NCI-H146 (cell line): ENCODE data around the gene DNAJC10.
"Not testable (repeated sequence)": the region's sequence is repeated elsewhere in the genome, so short reads cannot be mapped to it uniquely, and the experiment has no call there.

Source experiments
- DNase-seq: peaks from one replicate; lab custom pipeline; 2025; lab: John Stamatoyannopoulos, UW

The DNAJC10 gene

GRCh38 chr2:182726473-182726872 lies 10.4 kb downstream of the DNAJC10 start:
- DNase-seq: no peak

DNA sequence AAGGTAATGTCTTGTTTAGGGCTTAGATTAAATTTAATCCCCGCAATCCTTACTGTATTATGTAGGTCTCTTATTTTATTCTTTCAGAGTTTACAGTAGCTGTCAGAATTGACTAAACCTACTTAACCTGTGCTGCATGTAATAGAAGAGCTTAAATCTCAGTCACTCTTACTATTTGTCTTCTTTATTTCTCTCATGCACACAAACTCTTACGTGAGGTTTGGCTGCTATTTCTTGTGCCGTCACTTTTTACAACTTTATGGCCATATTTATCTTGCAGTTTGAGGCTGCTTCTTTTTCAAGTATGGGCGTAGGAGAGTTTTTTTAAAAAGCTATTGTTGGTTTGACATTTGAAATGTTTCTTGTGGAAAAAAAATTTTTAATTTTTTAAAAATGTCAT lies 12.0 kb downstream of the DNAJC10 start:
- DNase-seq: no peak

GRCh38 chr2:182729710-182730339 lies 13.8 kb downstream of the DNAJC10 start:
- no peak for DNase-seq

GRCh38 chr2:182730486-182730885 lies 14.4 kb downstream of the DNAJC10 start:
- DNase-seq: no peak

- DNase-seq: no peak
These were observed 16.7 kb downstream of the DNAJC10 start for GRCh38 chr2:182732736-182733135.

DNA sequence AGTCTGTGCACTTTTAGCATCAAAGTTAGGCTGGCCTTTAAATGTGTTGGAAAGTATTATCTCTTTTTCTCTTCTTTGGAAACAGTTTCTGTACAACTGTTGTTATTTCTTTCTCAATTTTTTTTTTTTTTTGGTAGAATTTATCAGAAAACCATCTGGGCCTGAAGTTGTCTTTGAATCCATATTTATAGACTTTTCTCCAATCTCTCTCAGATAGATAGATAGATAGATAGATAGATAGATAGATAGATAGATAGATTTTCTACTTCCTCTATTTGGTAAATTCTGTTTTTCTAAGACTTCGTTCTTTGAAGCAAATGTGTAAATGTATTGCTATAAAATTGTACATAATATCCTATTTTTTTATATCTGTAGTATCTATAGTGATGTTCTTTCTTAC lies 17.5 kb downstream of the DNAJC10 start:
- DNase-seq: no peak

- DNase-seq: not testable (repeated sequence)
These were observed 20.8 kb downstream of the DNAJC10 start for GRCh38 chr2:182736856-182737255.

GRCh38 chr2:182740701-182741100 lies 24.6 kb downstream of the DNAJC10 start:
- no peak for DNase-seq

DNA sequence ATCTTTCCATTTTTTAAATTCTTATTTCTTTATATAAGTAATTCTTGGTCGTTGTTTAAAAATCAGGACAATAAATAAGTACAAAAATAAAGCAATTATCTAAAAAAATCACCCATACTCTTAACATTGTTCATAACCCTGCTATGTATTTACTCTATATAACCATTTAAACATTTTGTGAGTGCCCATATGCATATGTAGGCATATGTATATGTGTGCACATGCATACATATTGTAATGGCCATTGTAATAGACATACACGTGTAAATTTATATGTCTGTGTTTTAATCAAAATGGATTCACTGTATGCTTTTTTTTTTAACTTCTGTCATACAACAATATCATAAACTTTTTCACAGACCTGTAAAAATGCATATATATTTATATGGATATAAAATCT lies 25.6 kb downstream of the DNAJC10 start:
- no peak for DNase-seq

GRCh38 chr2:182744490-182744889 lies 28.4 kb downstream of the DNAJC10 start:
- DNase-seq: no peak

GRCh38 chr2:182745061-182745460 lies 29.0 kb downstream of the DNAJC10 start:
- no peak for DNase-seq

DNA sequence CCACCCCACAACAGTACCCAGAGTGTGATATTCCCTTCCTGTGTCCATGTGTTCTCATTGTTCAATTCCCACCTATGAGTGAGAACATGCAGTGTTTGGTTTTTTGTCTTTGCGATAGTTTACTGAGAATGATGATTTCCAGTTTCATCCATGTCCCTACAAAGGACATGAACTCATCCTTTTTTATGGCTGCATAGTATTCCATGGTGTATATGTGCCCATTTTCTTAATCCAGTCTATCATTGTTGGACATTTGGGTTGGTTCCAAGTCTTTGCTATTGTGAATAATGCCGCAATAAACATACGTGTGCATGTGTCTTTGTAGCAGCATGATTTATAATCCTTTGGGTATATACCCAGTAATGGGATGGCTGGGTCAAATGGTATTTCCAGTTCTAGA lies 29.8 kb downstream of the DNAJC10 start:
- DNase-seq: not testable (repeated sequence)

- DNase-seq: no peak
These were observed 38.2 kb downstream of the DNAJC10 start for GRCh38 chr2:182754231-182754630.

- no peak for DNase-seq
These were observed 42.3 kb downstream of the DNAJC10 start for GRCh38 chr2:182758379-182758778.

GRCh38 chr2:182761903-182762302 lies 45.8 kb downstream of the DNAJC10 start:
- no peak for DNase-seq

- DNase-seq: peak; percentile 45
These were observed 47.4 kb downstream of the DNAJC10 start for GRCh38 chr2:182763311-182763912.

DNA sequence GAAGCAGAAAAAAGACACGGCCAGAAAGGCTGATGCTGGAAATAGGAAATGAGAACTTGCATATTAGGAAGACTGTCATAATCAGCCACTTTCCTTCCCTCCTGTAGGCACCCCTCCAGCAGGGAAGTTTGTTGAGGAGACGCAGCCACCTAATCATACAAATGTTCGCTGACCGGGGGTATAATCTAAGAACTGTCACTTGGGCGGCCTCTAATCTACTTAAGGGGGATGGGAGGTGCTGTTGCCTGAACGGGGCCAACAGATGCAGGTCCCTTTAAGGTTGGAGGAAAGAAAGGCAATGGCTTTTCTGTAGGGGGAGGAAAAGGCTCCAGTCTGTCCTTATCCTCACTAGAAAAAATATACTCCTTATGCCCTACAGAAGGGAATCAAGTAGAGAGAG lies 50.6 kb downstream of the DNAJC10 start:
- no peak for DNase-seq

DNA sequence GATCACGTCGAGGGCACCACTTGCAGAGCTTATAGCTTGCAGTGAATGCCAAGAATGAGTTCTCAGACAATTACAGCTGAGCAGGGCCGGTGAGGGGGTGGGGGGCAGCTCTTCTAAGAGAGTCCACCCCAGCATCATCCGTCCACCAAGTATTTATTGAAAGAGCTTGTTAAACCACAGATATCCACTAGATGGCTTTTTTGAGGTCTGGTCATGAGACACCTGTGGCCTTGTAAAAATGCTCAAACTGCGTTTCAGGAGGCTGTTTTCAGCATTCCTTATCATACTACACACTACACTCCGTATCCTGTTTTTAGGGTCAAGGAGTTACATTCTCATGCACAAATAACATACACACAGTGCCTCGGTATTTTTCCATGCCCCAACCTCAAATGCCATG lies 51.5 kb downstream of the DNAJC10 start:
- DNase-seq: no peak

GRCh38 chr2:182768950-182769349 lies 52.9 kb downstream of the DNAJC10 start:
- not testable (repeated sequence) for DNase-seq

DNA sequence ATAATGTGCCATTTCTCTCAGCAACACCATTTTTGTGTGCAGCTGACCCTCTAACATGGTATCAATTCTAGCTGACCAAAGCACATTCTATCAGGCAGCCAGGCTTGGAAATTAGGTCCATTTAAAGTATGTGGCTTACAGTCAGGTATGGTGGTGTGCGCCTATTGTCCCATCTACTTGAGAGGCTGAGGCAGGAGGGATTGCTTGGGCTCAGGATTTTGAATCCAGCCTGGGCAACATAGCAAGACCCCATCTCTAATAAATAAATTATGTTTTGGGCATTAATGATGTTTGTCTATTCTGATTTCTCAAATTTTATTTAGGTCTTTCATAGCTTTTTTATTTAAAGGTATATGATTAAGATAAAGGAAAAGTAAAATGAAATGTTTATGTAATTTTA lies 63.3 kb downstream of the DNAJC10 start:
- no peak for DNase-seq

DNA sequence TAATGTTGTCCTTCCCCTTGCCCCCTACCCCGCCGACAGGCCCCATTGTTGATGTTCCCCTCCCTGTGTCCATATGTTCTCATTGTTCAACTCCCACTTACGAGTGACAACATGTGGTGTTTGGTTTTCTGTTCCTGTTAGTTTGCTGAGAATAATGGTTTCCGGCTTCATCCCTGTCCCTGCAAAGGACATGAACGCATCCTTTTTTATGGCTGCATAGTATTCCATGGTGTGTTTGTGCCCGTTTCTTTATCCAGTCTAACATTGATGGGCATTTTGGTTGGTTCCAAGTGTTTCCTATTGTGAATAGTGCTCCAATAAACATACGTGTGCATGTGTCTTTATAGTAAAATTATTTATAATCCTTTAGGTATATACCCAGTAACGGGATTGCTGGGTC lies 65.0 kb downstream of the DNAJC10 start:
- not testable (repeated sequence) for DNase-seq

- not testable (repeated sequence) for DNase-seq
These were observed 66.6 kb downstream of the DNAJC10 start for GRCh38 chr2:182782686-182783085.

GRCh38 chr2:182784058-182784706 lies 68.1 kb downstream of the DNAJC10 start:
- no peak for DNase-seq

DNA sequence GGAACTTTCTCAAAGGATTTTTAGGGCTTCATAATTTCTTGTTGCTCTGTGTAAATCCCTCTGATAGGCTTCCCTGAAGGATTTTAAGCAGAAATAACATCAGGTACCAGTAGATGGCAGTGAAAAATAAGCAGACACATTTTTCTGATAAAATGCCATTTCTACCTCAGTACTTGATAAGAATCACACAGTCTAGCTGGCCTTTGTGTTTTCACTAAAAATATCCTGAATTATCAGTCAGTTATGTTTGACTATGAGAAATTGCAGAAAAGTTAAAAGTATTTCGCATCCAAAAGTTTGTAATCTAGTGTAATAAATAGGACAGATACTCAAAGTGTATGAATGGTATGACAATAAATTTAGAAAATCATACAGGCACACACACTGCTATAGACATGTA lies 68.7 kb downstream of the DNAJC10 start:
- no peak for DNase-seq
